Activated CD8-positive, alpha-beta T cell treated with anti-CD3 and anti-CD28 coated beads for 36 hours (primary cell): ENCODE data around the gene CLIP4. TPM values are rescaled to one million over a fixed set of nuclear protein-coding genes. Genes with fewer than 3 reads are reported as not detected.

Source experiments
- ATAC-seq: fragments of 200-7000 bp; cut with Tn5 transposase; one replicate; pipeline ENCODE4 v1.10.0; 2021; ENCODE audit warnings: mild to moderate bottlenecking, moderate library complexity
- CTCF ChIA-PET: fragments of 350-600 bp; sonication (Branson Sonifier 250); formaldehyde crosslinking; loops from one replicate; lab custom pipeline; 2021; ENCODE audit warnings: antibody characterized with exemption; lab: Charles Lee
- POLR2A ChIA-PET: fragments of 350-600 bp; sonication (Branson Sonifier 250); formaldehyde crosslinking; loops from one replicate; lab custom pipeline; 2021; ENCODE audit warnings: antibody characterized with exemption; lab: Charles Lee
- DNase-seq: peaks from one replicate; pipeline ENCODE4 v3.0.0-alpha.2; 2020
- H3K27ac Mint-ChIP-seq: one replicate; pipeline ENCODE4 v1.8.0; 2021; ENCODE audit warnings: mild to moderate bottlenecking, mixed read lengths
- H3K27me3 Mint-ChIP-seq: one replicate; pipeline ENCODE4 v1.8.0; 2021; ENCODE audit warnings: mixed read lengths
- H3K36me3 Mint-ChIP-seq: one replicate; pipeline ENCODE4 v1.8.0; 2021; ENCODE audit warnings: low read depth, mixed read lengths
- H3K4me1 Mint-ChIP-seq: one replicate; pipeline ENCODE4 v1.8.0; 2021; ENCODE audit warnings: low read depth, mixed read lengths
- H3K4me3 Mint-ChIP-seq: one replicate; pipeline ENCODE4 v1.8.0; 2021; ENCODE audit warnings: mild to moderate bottlenecking, moderate library complexity, mixed read lengths
- H3K9me3 Mint-ChIP-seq: one replicate; pipeline ENCODE4 v1.8.0; 2021; ENCODE audit warnings: mixed read lengths
- CTCF ChIP-seq: fragments of 200-600 bp; IDR thresholded peaks from one replicate; pipeline ENCODE4 v1.8.0; 2022; ENCODE audit warnings: antibody characterized with exemption, mild to moderate bottlenecking
- intact Hi-C: fragments of 100-400 bp; cut with micrococcal nuclease; formaldehyde crosslinking; loops from one replicate; pipeline ENCODE4 v1.10.0; 2022
- total RNA-seq, 2 experiments: library from RNA; stranded (reverse); gene quantifications; one replicate each; pipeline ENCODE4 v1.2.3, GENCODE V29; 2021

The CLIP4 gene, protein sequence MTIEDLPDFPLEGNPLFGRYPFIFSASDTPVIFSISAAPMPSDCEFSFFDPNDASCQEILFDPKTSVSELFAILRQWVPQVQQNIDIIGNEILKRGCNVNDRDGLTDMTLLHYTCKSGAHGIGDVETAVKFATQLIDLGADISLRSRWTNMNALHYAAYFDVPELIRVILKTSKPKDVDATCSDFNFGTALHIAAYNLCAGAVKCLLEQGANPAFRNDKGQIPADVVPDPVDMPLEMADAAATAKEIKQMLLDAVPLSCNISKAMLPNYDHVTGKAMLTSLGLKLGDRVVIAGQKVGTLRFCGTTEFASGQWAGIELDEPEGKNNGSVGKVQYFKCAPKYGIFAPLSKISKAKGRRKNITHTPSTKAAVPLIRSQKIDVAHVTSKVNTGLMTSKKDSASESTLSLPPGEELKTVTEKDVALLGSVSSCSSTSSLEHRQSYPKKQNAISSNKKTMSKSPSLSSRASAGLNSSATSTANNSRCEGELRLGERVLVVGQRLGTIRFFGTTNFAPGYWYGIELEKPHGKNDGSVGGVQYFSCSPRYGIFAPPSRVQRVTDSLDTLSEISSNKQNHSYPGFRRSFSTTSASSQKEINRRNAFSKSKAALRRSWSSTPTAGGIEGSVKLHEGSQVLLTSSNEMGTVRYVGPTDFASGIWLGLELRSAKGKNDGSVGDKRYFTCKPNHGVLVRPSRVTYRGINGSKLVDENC
- 10 to 100 TPM; 25.3 to 28.3 TPM for total RNA-seq

DNA sequence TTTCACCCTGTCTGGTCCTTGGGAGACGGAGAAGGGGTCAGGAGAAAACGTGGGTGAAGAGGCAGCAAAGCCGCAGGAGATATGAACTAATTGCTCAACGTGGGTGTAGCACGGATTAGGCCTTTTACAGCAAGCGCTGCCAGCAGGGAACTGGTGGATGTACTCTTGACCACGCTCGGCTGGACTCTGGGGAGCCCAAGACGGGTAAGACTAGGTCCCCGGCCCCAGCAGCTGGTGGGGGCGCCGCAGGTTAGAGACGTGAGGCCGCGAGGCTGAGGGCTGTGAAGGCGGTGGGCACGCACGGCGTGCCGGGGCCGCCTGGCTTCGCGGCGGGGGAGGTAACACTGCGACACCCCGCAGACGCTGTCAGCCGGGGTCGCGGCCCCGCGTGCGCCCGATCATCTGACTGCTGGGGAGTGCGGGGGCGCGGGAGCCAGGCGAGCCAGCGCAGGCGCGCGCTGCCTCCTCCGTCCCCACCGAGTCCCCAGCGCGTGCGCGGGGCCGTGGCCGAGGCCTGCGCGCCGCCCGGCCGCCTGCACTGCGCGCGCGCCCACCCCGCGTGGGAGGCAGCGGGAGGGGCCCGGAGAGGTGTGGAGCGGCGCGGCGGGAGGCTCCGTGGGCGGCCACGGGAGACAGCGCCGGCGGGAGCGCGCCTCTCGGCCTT, at the start of gene CLIP4:
TSS of gene CLIP4 (plus strand) at position 470 of the 664 bp plus-strand sequence. CDS start 5,974 bp downstream, outside the sequence.
- POLR2A ChIA-PET = interaction anchor here (1.3 to 4.5 kb wide), 5 partner anchors 10 to 104 kb away, joined by 3 to 29 read pairs (median 10); no protein-coding TSS in a partner anchor
- CTCF ChIA-PET = no interaction called here
- peak within 1 kb of the TSS; percentile 81 for H3K4me3 Mint-ChIP-seq
- TF ChIP-seq CTCF = no peak
- intact Hi-C loops = loop anchor here (10.0 kb wide), 1 partner anchor 100 kb away; no protein-coding TSS in a partner anchor
- H3K9me3 Mint-ChIP-seq = no peaks in the 10 kb centered on the region
- DNase-seq (peak; percentile 78), ATAC-seq (peak; percentile 77)
- H3K36me3 Mint-ChIP-seq = peaks cover 1% of the 10 kb centered on the region
- H3K4me1 Mint-ChIP-seq = peaks cover 43% of the 10 kb centered on the region
- peak within 1 kb of the TSS; percentile 91 for H3K27ac Mint-ChIP-seq
- H3K27me3 Mint-ChIP-seq = no peaks in the 10 kb centered on the region

DNA sequence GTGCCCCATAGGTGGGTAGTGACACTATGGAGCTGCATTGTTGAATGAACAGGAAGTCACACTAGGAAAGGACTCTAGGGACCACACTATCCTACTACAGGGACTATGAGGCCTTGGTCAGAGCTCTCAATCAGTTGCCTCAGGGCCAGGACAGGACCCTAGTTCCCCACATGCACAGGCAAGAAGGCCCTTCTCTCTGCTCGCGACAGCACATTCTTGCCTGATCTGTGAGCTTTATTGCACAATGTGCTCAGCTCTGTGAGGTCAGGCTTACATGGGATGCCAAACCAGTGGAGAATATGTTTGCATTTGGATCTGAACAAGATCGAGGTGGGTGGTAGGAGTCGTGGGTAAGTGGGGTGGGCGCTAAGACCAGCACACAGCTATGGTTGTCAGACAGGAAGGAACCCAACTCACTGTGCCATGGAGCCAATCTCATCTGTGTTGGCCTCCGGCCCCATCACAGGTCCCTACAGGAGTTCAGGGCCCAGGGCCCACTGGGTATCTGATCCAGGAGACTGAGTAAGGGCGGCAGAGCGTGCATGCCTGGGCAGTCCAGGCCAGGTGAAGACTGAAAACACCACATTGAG, 48.8 kb upstream of the CLIP4 start:
- H3K9me3 Mint-ChIP-seq = no peaks in the 10 kb centered on the region
- POLR2A ChIA-PET = no interaction called here
- H3K27ac Mint-ChIP-seq = no peak overlapping the region
- DNase-seq (no peak), ATAC-seq (no peak)
- no peak overlapping the region for H3K4me3 Mint-ChIP-seq
- intact Hi-C loops = no loop called here
- CTCF ChIA-PET = no interaction called here
- TF ChIP-seq CTCF = no peak
- H3K4me1 Mint-ChIP-seq = no peaks in the 10 kb centered on the region
- no peaks in the 10 kb centered on the region for H3K27me3 Mint-ChIP-seq
- no peaks in the 10 kb centered on the region for H3K36me3 Mint-ChIP-seq

- ChIA-PET CTCF (no interaction called here), POLR2A (no interaction called here)
- Mint-ChIP-seq H3K4me1 (no peaks in the 10 kb centered on the region), H3K9me3 (no peaks in the 10 kb centered on the region), H3K36me3 (no peaks in the 10 kb centered on the region), H3K27me3 (no peaks in the 10 kb centered on the region), H3K27ac (no peak overlapping the region), H3K4me3 (no peak overlapping the region)
- TF ChIP-seq CTCF = no peak
- intact Hi-C loops = no loop called here
- ATAC-seq = no peak
- DNase-seq = no peak
Observed at GRCh38 chr2:29066997-29067605, 48.1 kb upstream of the CLIP4 start.

- no peak for TF ChIP-seq CTCF
- Mint-ChIP-seq H3K27me3 (no peaks in the 10 kb centered on the region), H3K9me3 (no peaks in the 10 kb centered on the region), H3K27ac (no peak overlapping the region), H3K36me3 (no peaks in the 10 kb centered on the region), H3K4me3 (no peak overlapping the region), H3K4me1 (no peaks in the 10 kb centered on the region)
- ChIA-PET CTCF (no interaction called here), POLR2A (interaction anchor here (0.6 kb wide), 1 partner anchor 1284 kb away, joined by 3 read pairs; no protein-coding TSS in a partner anchor)
- intact Hi-C loops = no loop called here
- no peak for DNase-seq
- ATAC-seq = no peak
Observed at GRCh38 chr2:29068513-29068912, 46.7 kb upstream of the CLIP4 start.
